Activated T-cell treated with anti-CD3 and anti-CD28 coated beads, Interleukin-2, amount 50 U/mL, for 24 hours (primary cell): ENCODE results near the gene ZNF543.
A peak's percentile ranks its signal among the peaks of the same experiment; 100 is the strongest.

Source experiments
- DNase-seq: peaks from one replicate; pipeline ENCODE4 v3.0.0-alpha.2; 2020
- H3K27ac Mint-ChIP-seq: 2 replicates; pipeline ENCODE4 v1.8.0; 2020; ENCODE audit warnings: mild to moderate bottlenecking, mixed read lengths
- H3K27me3 Mint-ChIP-seq: 2 replicates; pipeline ENCODE4 v1.8.0; 2020; ENCODE audit warnings: mixed read lengths
- H3K36me3 Mint-ChIP-seq: 2 replicates; pipeline ENCODE4 v1.8.0; 2020; ENCODE audit warnings: low read depth, mixed read lengths
- H3K4me1 Mint-ChIP-seq: 2 replicates; pipeline ENCODE4 v1.8.0; 2020; ENCODE audit warnings: low read depth, mixed read lengths
- H3K4me3 Mint-ChIP-seq: 2 replicates; pipeline ENCODE4 v1.8.0; 2020; ENCODE audit warnings: mild to moderate bottlenecking, moderate library complexity, mixed read lengths
- H3K9me3 Mint-ChIP-seq: 2 replicates; pipeline ENCODE4 v1.8.0; 2020; ENCODE audit warnings: mixed read lengths

The ZNF543 gene

GRCh38 chr19:57302727-57303401 lies 17.4 kb upstream of the ZNF543 start:
- H3K27ac Mint-ChIP-seq = no peak overlapping the region
- H3K27me3 Mint-ChIP-seq = no peaks in the 10 kb centered on the region
- peaks cover 82% of the 10 kb centered on the region for H3K36me3 Mint-ChIP-seq
- peaks cover 8% of the 10 kb centered on the region for H3K4me1 Mint-ChIP-seq
- no peak for DNase-seq
- no peak overlapping the region for H3K4me3 Mint-ChIP-seq
- H3K9me3 Mint-ChIP-seq = peaks cover 26% of the 10 kb centered on the region

- DNase-seq = no peak
- Mint-ChIP-seq H3K9me3 (peaks cover 27% of the 10 kb centered on the region), H3K27me3 (no peaks in the 10 kb centered on the region), H3K4me3 (no peak overlapping the region), H3K36me3 (peaks cover 77% of the 10 kb centered on the region), H3K27ac (no peak overlapping the region), H3K4me1 (peaks cover 5% of the 10 kb centered on the region)
These were observed 15.2 kb upstream of the ZNF543 start for GRCh38 chr19:57305056-57305455.

GRCh38 chr19:57308514-57308913 lies 11.8 kb upstream of the ZNF543 start:
- Mint-ChIP-seq H3K36me3 (peaks cover 45% of the 10 kb centered on the region), H3K9me3 (peaks cover 42% of the 10 kb centered on the region), H3K4me1 (peaks cover 2% of the 10 kb centered on the region), H3K27me3 (no peaks in the 10 kb centered on the region), H3K4me3 (no peak overlapping the region), H3K27ac (no peak overlapping the region)
- DNase-seq = no peak

- peaks cover 2% of the 10 kb centered on the region for H3K4me1 Mint-ChIP-seq
- no peak for DNase-seq
- peaks cover 25% of the 10 kb centered on the region for H3K36me3 Mint-ChIP-seq
- H3K27me3 Mint-ChIP-seq = peaks cover 17% of the 10 kb centered on the region
- H3K4me3 Mint-ChIP-seq = no peak overlapping the region
- peaks cover 54% of the 10 kb centered on the region for H3K9me3 Mint-ChIP-seq
- no peak overlapping the region for H3K27ac Mint-ChIP-seq
These were observed 9.5 kb upstream of the ZNF543 start for GRCh38 chr19:57310792-57311191.

GRCh38 chr19:57314146-57314545 lies 6.1 kb upstream of the ZNF543 start:
- Mint-ChIP-seq H3K4me1 (no peaks in the 10 kb centered on the region), H3K27ac (no peak overlapping the region), H3K27me3 (peaks cover 38% of the 10 kb centered on the region), H3K36me3 (peaks cover 5% of the 10 kb centered on the region), H3K4me3 (no peak overlapping the region), H3K9me3 (peaks cover 54% of the 10 kb centered on the region)
- no peak for DNase-seq

GRCh38 chr19:57317503-57317902 lies 2.8 kb upstream of the ZNF543 start:
- Mint-ChIP-seq H3K9me3 (peaks cover 52% of the 10 kb centered on the region), H3K36me3 (peaks cover 31% of the 10 kb centered on the region), H3K4me3 (no peak overlapping the region), H3K4me1 (peaks cover 23% of the 10 kb centered on the region), H3K27ac (no peak overlapping the region), H3K27me3 (peaks cover 38% of the 10 kb centered on the region)
- DNase-seq = no peak

- DNase-seq = no peak
- H3K36me3 Mint-ChIP-seq = peaks cover 55% of the 10 kb centered on the region
- H3K27ac Mint-ChIP-seq = peak overlapping the region; percentile 93
- H3K4me3 Mint-ChIP-seq = peak overlapping the region; percentile 84
- peaks cover 31% of the 10 kb centered on the region for H3K27me3 Mint-ChIP-seq
- peaks cover 27% of the 10 kb centered on the region for H3K4me1 Mint-ChIP-seq
- H3K9me3 Mint-ChIP-seq = peaks cover 51% of the 10 kb centered on the region
These were observed 448 bp upstream of the ZNF543 start for GRCh38 chr19:57319869-57320179.

GRCh38 chr19:57321116-57321515 lies 844 bp downstream of the ZNF543 start:
- Mint-ChIP-seq H3K36me3 (peaks cover 66% of the 10 kb centered on the region), H3K27ac (peak overlapping the region; percentile 93), H3K4me3 (peak overlapping the region; percentile 84), H3K4me1 (peaks cover 27% of the 10 kb centered on the region), H3K27me3 (peaks cover 19% of the 10 kb centered on the region), H3K9me3 (peaks cover 52% of the 10 kb centered on the region)
- DNase-seq = no peak

GRCh38 chr19:57321751-57322150 lies 1.5 kb downstream of the ZNF543 start:
- Mint-ChIP-seq H3K4me1 (peaks cover 27% of the 10 kb centered on the region), H3K9me3 (peaks cover 50% of the 10 kb centered on the region), H3K4me3 (peak overlapping the region; percentile 84), H3K27me3 (peaks cover 14% of the 10 kb centered on the region), H3K27ac (no peak overlapping the region), H3K36me3 (peaks cover 72% of the 10 kb centered on the region)
- no peak for DNase-seq

GRCh38 chr19:57324992-57325391 lies 4.7 kb downstream of the ZNF543 start:
- Mint-ChIP-seq H3K27ac (no peak overlapping the region), H3K36me3 (peaks cover 100% of the 10 kb centered on the region), H3K27me3 (no peaks in the 10 kb centered on the region), H3K4me1 (peaks cover 23% of the 10 kb centered on the region), H3K9me3 (peaks cover 69% of the 10 kb centered on the region), H3K4me3 (no peak overlapping the region)
- no peak for DNase-seq

GRCh38 chr19:57327993-57328392 lies 7.7 kb downstream of the ZNF543 start:
- Mint-ChIP-seq H3K9me3 (peaks cover 57% of the 10 kb centered on the region), H3K4me1 (no peaks in the 10 kb centered on the region), H3K27ac (no peak overlapping the region), H3K27me3 (no peaks in the 10 kb centered on the region), H3K4me3 (no peak overlapping the region), H3K36me3 (peaks cover 87% of the 10 kb centered on the region)
- DNase-seq = no peak

GRCh38 chr19:57334191-57334590 lies 13.9 kb downstream of the ZNF543 start:
- Mint-ChIP-seq H3K27me3 (no peaks in the 10 kb centered on the region), H3K36me3 (peaks cover 62% of the 10 kb centered on the region), H3K4me3 (no peak overlapping the region), H3K9me3 (peaks cover 46% of the 10 kb centered on the region), H3K27ac (no peak overlapping the region), H3K4me1 (no peaks in the 10 kb centered on the region)
- no peak for DNase-seq

- Mint-ChIP-seq H3K36me3 (peaks cover 37% of the 10 kb centered on the region), H3K27ac (no peak overlapping the region), H3K4me3 (no peak overlapping the region), H3K27me3 (no peaks in the 10 kb centered on the region), H3K9me3 (peaks cover 48% of the 10 kb centered on the region), H3K4me1 (no peaks in the 10 kb centered on the region)
- no peak for DNase-seq
These were observed 18.6 kb downstream of the ZNF543 start for GRCh38 chr19:57338877-57339276.

- DNase-seq = no peak
- Mint-ChIP-seq H3K36me3 (peaks cover 14% of the 10 kb centered on the region), H3K27me3 (peaks cover 6% of the 10 kb centered on the region), H3K9me3 (peaks cover 39% of the 10 kb centered on the region), H3K4me1 (no peaks in the 10 kb centered on the region), H3K27ac (no peak overlapping the region), H3K4me3 (no peak overlapping the region)
These were observed 22.3 kb downstream of the ZNF543 start for GRCh38 chr19:57342582-57342981.

- H3K27ac Mint-ChIP-seq = no peak overlapping the region
These were observed 27.9 kb downstream of the ZNF543 start for GRCh38 chr19:57348136-57348535.

More at GRCh38 chr19:57348136-57348535, 27.9 kb downstream of the ZNF543 start:
- DNase-seq = no peak
- Mint-ChIP-seq H3K4me1 (peaks cover 29% of the 10 kb centered on the region), H3K36me3 (peaks cover 31% of the 10 kb centered on the region), H3K9me3 (peaks cover 40% of the 10 kb centered on the region), H3K4me3 (no peak overlapping the region), H3K27me3 (peaks cover 10% of the 10 kb centered on the region)
